ENCODE measurements around the gene CEP170B.

DNA sequence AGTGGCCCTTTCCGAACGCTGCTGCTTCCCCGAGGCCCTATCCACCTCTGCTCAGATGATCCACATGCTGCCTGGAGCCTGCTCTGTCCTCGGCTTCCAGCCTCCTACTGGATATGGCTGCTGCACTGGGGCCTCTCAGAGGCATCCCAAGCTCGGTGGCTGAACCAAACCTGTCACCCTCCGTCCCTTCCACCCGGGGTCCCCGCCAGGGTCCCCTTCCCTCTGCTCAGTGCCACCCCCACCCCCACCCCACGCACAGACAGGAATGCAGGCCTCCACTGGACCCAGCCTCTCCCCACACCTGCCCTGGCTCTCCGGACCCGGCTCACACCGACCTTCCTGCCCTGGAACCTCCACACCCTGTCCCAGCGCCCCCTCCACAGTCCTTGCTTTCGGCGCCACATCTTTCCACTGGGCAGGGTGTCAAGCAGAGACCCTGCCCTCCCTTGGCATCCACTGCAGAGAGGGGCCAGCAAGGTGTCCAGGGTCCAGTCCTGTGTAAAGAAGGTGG, 6.1 kb downstream of the CEP170B start:
- TF ChIP-seq EZH2 (IDR thresholded peaks at IDR 0.05; ENCODE audit: insufficient read depth, poor library complexity, severe bottlenecking) (no peak), EZH2phosphoT487 (IDR thresholded peaks at IDR 0.05; ENCODE audit: insufficient read depth, low read depth) (no peak)

All from GM23248 (cell line).